GM12891 (cell line): Measurements from ENCODE around the gene TSEN2.
"Not testable (repeated sequence)": the region's sequence is repeated elsewhere in the genome, so short reads cannot be mapped to it uniquely, and the experiment has no call there.

Source experiments
- POLR2A ChIP-seq: IDR thresholded peaks from 2 replicates; pipeline ENCODE4 v1.6.1; 2011; ENCODE audit warnings: low read depth, low read length, control low read depth
- POLR2AphosphoS5 ChIP-seq: IDR thresholded peaks from 2 replicates; pipeline ENCODE4 v1.6.1; 2011; ENCODE audit warnings: low read depth, low read length, control low read depth
- TAF1 ChIP-seq: IDR thresholded peaks from 2 replicates; pipeline ENCODE4 v1.6.1; 2011; ENCODE audit warnings: low read depth, low read length, control low read depth

- TF ChIP-seq POLR2A, POLR2AphosphoS5, TAF1: not testable (repeated sequence)
Measured at GRCh38 chr3:12479198-12479597, 5.1 kb upstream of the TSEN2 start.
